ENCODE data around the gene ILDR1. TPM values are rescaled to one million over a fixed set of nuclear protein-coding genes. Genes with fewer than 3 reads are reported as not detected.

Gene ILDR1
- total and polyA plus RNA-seq, 8 donors = 4.1 to 9.8 (median 5.3) TPM

DNA sequence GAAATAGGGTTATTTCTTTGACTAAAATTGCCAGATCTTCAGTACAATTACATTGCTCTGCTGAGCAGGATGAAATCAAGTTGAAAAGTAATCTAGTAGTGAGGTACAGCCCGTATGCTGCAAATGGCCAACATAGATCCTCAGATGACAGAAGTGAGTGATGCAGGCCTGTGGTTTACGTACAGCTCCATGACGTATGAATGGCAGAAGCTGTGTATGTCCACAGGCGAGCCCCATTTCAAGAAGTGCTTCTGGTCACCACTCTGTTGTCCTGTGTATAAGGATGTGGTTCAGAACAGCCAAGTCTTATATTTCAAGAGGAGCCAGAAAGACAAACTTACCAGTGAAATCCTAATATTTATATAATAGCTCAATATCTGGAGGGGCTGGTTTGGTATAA, 42.3 kb upstream of the ILDR1 start:
- TF ChIP-seq, protein P1, sequence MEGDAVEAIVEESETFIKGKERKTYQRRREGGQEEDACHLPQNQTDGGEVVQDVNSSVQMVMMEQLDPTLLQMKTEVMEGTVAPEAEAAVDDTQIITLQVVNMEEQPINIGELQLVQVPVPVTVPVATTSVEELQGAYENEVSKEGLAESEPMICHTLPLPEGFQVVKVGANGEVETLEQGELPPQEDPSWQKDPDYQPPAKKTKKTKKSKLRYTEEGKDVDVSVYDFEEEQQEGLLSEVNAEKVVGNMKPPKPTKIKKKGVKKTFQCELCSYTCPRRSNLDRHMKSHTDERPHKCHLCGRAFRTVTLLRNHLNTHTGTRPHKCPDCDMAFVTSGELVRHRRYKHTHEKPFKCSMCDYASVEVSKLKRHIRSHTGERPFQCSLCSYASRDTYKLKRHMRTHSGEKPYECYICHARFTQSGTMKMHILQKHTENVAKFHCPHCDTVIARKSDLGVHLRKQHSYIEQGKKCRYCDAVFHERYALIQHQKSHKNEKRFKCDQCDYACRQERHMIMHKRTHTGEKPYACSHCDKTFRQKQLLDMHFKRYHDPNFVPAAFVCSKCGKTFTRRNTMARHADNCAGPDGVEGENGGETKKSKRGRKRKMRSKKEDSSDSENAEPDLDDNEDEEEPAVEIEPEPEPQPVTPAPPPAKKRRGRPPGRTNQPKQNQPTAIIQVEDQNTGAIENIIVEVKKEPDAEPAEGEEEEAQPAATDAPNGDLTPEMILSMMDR (IDR thresholded peaks at IDR 0.05) = no peak
- H3K9me3 ChIP-seq = no peaks in the 10 kb centered on the region
- ATAC-seq = peak; percentile 63
- H3K36me3 ChIP-seq = no peaks in the 10 kb centered on the region
- intact Hi-C loops (cut with DNase I) = no loop called here
- H3K4me1 ChIP-seq = peaks cover 0 to 21% of the 10 kb centered on the region in 2 donors
- no peaks in the 10 kb centered on the region for H3K27me3 ChIP-seq
- no peak overlapping the region for H3K27ac ChIP-seq
- H3K4me3 ChIP-seq = no peak overlapping the region
- no peak for DNase-seq

DNA sequence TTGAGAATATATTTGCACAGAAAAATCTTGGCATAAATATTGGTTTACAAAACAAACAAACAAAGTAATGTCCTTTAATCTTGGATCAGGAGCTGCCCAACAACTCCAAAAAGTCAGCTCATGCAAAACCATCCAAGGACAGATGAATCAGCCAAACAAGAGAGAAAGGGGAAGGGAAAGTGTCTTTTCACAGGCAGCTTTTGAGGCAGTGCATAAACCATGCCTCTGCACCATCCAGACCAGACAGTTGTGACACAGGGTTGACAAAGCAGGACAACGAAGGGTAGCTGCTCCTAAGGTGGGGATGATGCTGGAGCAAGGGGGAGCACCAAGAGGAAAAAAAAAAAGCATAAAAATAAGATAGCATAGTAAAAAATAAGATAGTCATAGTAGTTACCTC, 41.9 kb upstream of the ILDR1 start:
- ATAC-seq = peak; percentile 61
- DNase-seq = no peak
- intact Hi-C loops (cut with DNase I) = no loop called here
- H3K36me3 ChIP-seq = no peaks in the 10 kb centered on the region
- no peaks in the 10 kb centered on the region for H3K27me3 ChIP-seq
- no peak overlapping the region for H3K27ac ChIP-seq
- no peak overlapping the region for H3K4me3 ChIP-seq
- TF ChIP-seq, protein P1 (IDR thresholded peaks at IDR 0.05) = no peak
- H3K9me3 ChIP-seq = no peaks in the 10 kb centered on the region
- peaks cover 0 to 21% of the 10 kb centered on the region in 2 donors for H3K4me1 ChIP-seq

- no peaks in the 10 kb centered on the region for H3K9me3 ChIP-seq
- ATAC-seq (peak; percentile 45), DNase-seq (peak in 1 of 4 donors; percentile 52)
- TF ChIP-seq, protein P1 (IDR thresholded peaks at IDR 0.05) = no peak
- peaks cover 0 to 2% of the 10 kb centered on the region in 2 donors for H3K4me1 ChIP-seq
- no peak overlapping the region for H3K4me3 ChIP-seq
- intact Hi-C loops (cut with DNase I) = no loop called here
- no peaks in the 10 kb centered on the region for H3K36me3 ChIP-seq
- H3K27ac ChIP-seq = no peak overlapping the region
- H3K27me3 ChIP-seq = no peaks in the 10 kb centered on the region
These were observed 38.1 kb upstream of the ILDR1 start for GRCh38 chr3:122060040-122060698.

- DNase-seq (no peak), ATAC-seq (no peak)
- Histone ChIP-seq H3K4me3 (no peak overlapping the region), H3K27me3 (no peaks in the 10 kb centered on the region), H3K27ac (no peak overlapping the region), H3K4me1 (no peaks in the 10 kb centered on the region), H3K9me3 (no peaks in the 10 kb centered on the region), H3K36me3 (no peaks in the 10 kb centered on the region)
- intact Hi-C loops (cut with DNase I) = no loop called here
- TF ChIP-seq, protein P1 (IDR thresholded peaks at IDR 0.05) = no peak
These were observed 36.2 kb upstream of the ILDR1 start for GRCh38 chr3:122058294-122058693.

DNA sequence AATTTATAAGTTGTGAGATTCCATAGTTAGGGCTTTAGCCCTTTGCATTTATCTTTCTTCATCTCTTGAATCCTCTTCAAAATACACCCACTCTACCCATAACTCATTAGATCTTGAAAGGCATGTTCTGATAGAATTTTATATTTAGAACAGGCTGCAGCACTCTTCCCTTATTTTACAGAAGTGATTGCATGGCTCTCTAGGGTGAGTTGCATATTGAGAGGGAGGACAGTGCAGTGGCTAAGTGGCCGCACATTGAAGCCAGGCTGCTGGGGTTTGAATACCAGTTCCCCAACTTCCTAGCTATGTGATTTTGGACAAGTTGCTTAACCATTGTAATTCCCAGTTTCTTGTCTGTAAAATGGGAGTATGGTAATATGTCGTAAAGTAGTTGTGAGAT, 35.6 kb upstream of the ILDR1 start:
- DNase-seq (no peak), ATAC-seq (no peak)
- H3K36me3 ChIP-seq = no peaks in the 10 kb centered on the region
- H3K4me1 ChIP-seq = no peaks in the 10 kb centered on the region
- no peaks in the 10 kb centered on the region for H3K9me3 ChIP-seq
- H3K4me3 ChIP-seq = no peak overlapping the region
- no peak overlapping the region for H3K27ac ChIP-seq
- TF ChIP-seq, protein P1 (IDR thresholded peaks at IDR 0.05) = no peak
- no peaks in the 10 kb centered on the region for H3K27me3 ChIP-seq
- intact Hi-C loops (cut with DNase I) = no loop called here
